B cell (primary cell): Measurements from ENCODE around the gene SFSWAP. TPM values are rescaled to one million over a fixed set of nuclear protein-coding genes. Genes with fewer than 3 reads are reported as not detected.

Experiments
- ATAC-seq: fragments of 200-7000 bp; cut with Tn5 transposase; one replicate; pipeline ENCODE4 v1.10.0; 2021; ENCODE audit warnings: low read depth, mild to moderate bottlenecking, moderate number of reproducible peaks, moderate library complexity
- CTCF ChIA-PET: fragments of 350-600 bp; sonication (Branson Sonifier 250); formaldehyde crosslinking; loops from one replicate; lab custom pipeline; 2021; ENCODE audit warnings: antibody characterized with exemption, inconsistent platforms; lab: Charles Lee
- POLR2A ChIA-PET: fragments of 350-600 bp; sonication (Branson Sonifier 250); formaldehyde crosslinking; loops from one replicate; lab custom pipeline; 2021; ENCODE audit warnings: antibody characterized with exemption; lab: Charles Lee
- DNase-seq: peaks from one replicate; pipeline ENCODE4 v3.0.0; 2013
- H2AFZ ChIP-seq: 2 replicates; pipeline ENCODE4 v1.6.1; 2012; ENCODE audit warnings: mild to moderate bottlenecking, low read depth, low read length; ENCODE audit not compliant: insufficient read depth, poor library complexity, severe bottlenecking
- H3K27ac ChIP-seq, 2 donors: 1 replicate in 1 of 2; 2 replicates in 1 of 2; pipeline ENCODE4 v1.5.1; 2012 to 2013; ENCODE audit warnings: low read length in 2 of 2, mild to moderate bottlenecking in 2 of 2, moderate library complexity in 1 of 2
- H3K27me3 ChIP-seq, 4 experiments: fragments of 200-600 bp in 1 of 4; sonication (generic) in 1 of 4; replicated peaks in 1 of 4; 1 replicate in 2 of 4; 2 replicates in 2 of 4; pipeline versions ENCODE4 v1.6.1 to v1.7.0; 2013 to 2016; ENCODE audit warnings: low read length in 3 of 4, mild to moderate bottlenecking in 2 of 4, mixed read lengths in 1 of 4, moderate library complexity in 1 of 4; ENCODE audit not compliant: insufficient read depth in 4 of 4, control insufficient read depth in 3 of 4; ENCODE audit errors: control extremely low read depth in 1 of 4
- H3K36me3 ChIP-seq, 2 experiments: replicated peaks in 1 of 2; 1 replicate in 1 of 2; 2 replicates in 1 of 2; pipeline versions ENCODE4 v1.6.1 to v1.7.1; 2013; ENCODE audit warnings: low read length in 1 of 2; ENCODE audit not compliant: insufficient read depth in 2 of 2, control insufficient read depth in 1 of 2; ENCODE audit errors: control extremely low read depth in 1 of 2, extremely low read depth in 1 of 2
- H3K4me1 ChIP-seq, 2 donors: fragments of 200-600 bp in 1 of 2; sonication (generic) in 1 of 2; 1 replicate in 1 of 2; 2 replicates in 1 of 2; pipeline versions ENCODE4 v1.5.1 to v1.6.1; 2013 to 2017; ENCODE audit warnings: low read length in 2 of 2; ENCODE audit not compliant: control insufficient read depth in 2 of 2, insufficient read depth in 2 of 2
- H3K4me2 ChIP-seq: replicated peaks from 2 replicates; pipeline ENCODE3; 2012; ENCODE audit warnings: mild to moderate bottlenecking, low read depth, low read length; ENCODE audit not compliant: poor library complexity, severe bottlenecking
- H3K4me3 ChIP-seq, 5 experiments: fragments of 200-600 bp in 1 of 5; sonication (generic) in 1 of 5; 1 replicate in 3 of 5; 2 replicates in 2 of 5; pipeline versions ENCODE4 v1.5.1 to v1.7.0; 2011 to 2016; ENCODE audit warnings: low read length in 4 of 5, mild to moderate bottlenecking in 4 of 5, low read depth in 2 of 5, control low read depth in 1 of 5, moderate library complexity in 1 of 5; ENCODE audit not compliant: insufficient read depth in 1 of 5; ENCODE audit errors: control extremely low read depth in 1 of 5, extremely low read depth in 1 of 5
- H3K79me2 ChIP-seq: fragments of 200-600 bp; sonication (generic); one replicate; pipeline ENCODE4 v1.6.0; 2016; ENCODE audit warnings: low read length; ENCODE audit not compliant: control insufficient read depth, insufficient read depth
- H3K9ac ChIP-seq: fragments of 200-600 bp; sonication (generic); 2 replicates; pipeline ENCODE4 v1.6.1; 2017; ENCODE audit warnings: mild to moderate bottlenecking, low read length, moderate library complexity
- H3K9me3 ChIP-seq, 3 donors: one replicate each; pipeline versions ENCODE4 v1.6.1 to v1.7.1; 2013; ENCODE audit warnings: low read length in 2 of 3; ENCODE audit not compliant: control insufficient read depth in 2 of 3, insufficient read depth in 1 of 3; ENCODE audit errors: control extremely low read depth in 1 of 3
- H4K20me1 ChIP-seq: 2 replicates; pipeline ENCODE4 v1.6.0; 2012; ENCODE audit warnings: mild to moderate bottlenecking, low read length; ENCODE audit not compliant: insufficient read depth, control insufficient read depth, poor library complexity, severe bottlenecking
- H3K27ac Mint-ChIP-seq: one replicate; pipeline ENCODE4 v1.8.0; 2021; ENCODE audit warnings: mixed read lengths
- H3K27me3 Mint-ChIP-seq: one replicate; pipeline ENCODE4 v1.8.0; 2021; ENCODE audit warnings: mixed read lengths
- H3K4me1 Mint-ChIP-seq: one replicate; pipeline ENCODE4 v1.8.0; 2021; ENCODE audit warnings: mixed read lengths
- H3K4me3 Mint-ChIP-seq: one replicate; pipeline ENCODE4 v1.8.0; 2021; ENCODE audit warnings: mixed read lengths
- H3K9me3 Mint-ChIP-seq: one replicate; pipeline ENCODE4 v1.8.0; 2022; ENCODE audit warnings: mixed read lengths; ENCODE audit not compliant: insufficient read depth
- CTCF ChIP-seq: fragments of 200-600 bp; IDR thresholded peaks from one replicate; pipeline ENCODE4 v1.8.0; 2022; ENCODE audit warnings: antibody characterized with exemption, mild to moderate bottlenecking
- EZH2 ChIP-seq: IDR thresholded peaks from 2 replicates; pipeline ENCODE4 v1.6.1; 2012; ENCODE audit warnings: borderline replicate concordance, low read depth, mild to moderate bottlenecking, moderate library complexity, low read length; ENCODE audit not compliant: insufficient read depth, poor library complexity, severe bottlenecking
- WGBS: methylation state at CpG from one replicate; pipeline ENCODE4 v1.1.5; 2013; ENCODE audit warnings: missing lambda C conversion rate; ENCODE audit not compliant: insufficient coverage; 5-methylcytosine and 5-hydroxymethylcytosine counted together
- intact Hi-C: fragments of 100-400 bp; cut with micrococcal nuclease; formaldehyde crosslinking; loops from one replicate; pipeline ENCODE4 v1.10.0; 2022
- polyA plus RNA-seq: library from polyadenylated mRNA; depleted of rRNA; stranded (reverse); fragments of >200 nt; gene quantifications from 2 replicates; pipeline ENCODE4 v1.2.3, GENCODE V29; 2012
- total RNA-seq, 2 donors: library from RNA; stranded (reverse); fragments of 120-200 nt in 1 of 2; gene quantifications; 1 replicate in 1 of 2; 2 replicates in 1 of 2; pipeline versions ENCODE4 v1.2.3 to v1.2.4, GENCODE V29; 2013 to 2022

The SFSWAP gene
- total and polyA plus RNA-seq, 2 donors (not counting 1 experiment from before 2014, with no cell fraction given), result 69.3 to 122 TPM

GRCh38 chr12:131757111-131757510 lies 46.2 kb downstream of the SFSWAP start:
- no peaks in the 10 kb centered on the region for H3K27me3 Mint-ChIP-seq
- no peak for ATAC-seq
- ChIA-PET POLR2A (no interaction called here), CTCF (interaction anchor here (1.2 kb wide), 1 partner anchor 72 kb away, joined by 3 read pairs; the partner anchor contains the start of gene MMP17)
- peaks cover 0 to 69% of the 10 kb centered on the region in 2 experiments for H3K36me3 ChIP-seq
- no peak overlapping the region for H3K4me3 Mint-ChIP-seq
- no peaks in the 10 kb centered on the region for H3K9me3 Mint-ChIP-seq
- no peak overlapping the region for H2AFZ ChIP-seq
- H3K9ac ChIP-seq, result no peak overlapping the region
- no peaks in the 10 kb centered on the region for H3K9me3 ChIP-seq
- H3K4me1 Mint-ChIP-seq, result peaks cover 6% of the 10 kb centered on the region
- intact Hi-C loops, result no loop called here
- H3K4me3 ChIP-seq, result no peak overlapping the region
- H3K27me3 ChIP-seq, result no peaks in the 10 kb centered on the region
- peaks cover 17% of the 10 kb centered on the region for H4K20me1 ChIP-seq
- peaks cover 0 to 5% of the 10 kb centered on the region in 2 donors for H3K4me1 ChIP-seq
- H3K27ac Mint-ChIP-seq, result no peak overlapping the region
- WGBS, result 96% methylated on average over 17 of the region's 17 CpGs
- TF ChIP-seq EZH2 (no peak), CTCF (no peak)
- DNase-seq, result no peak
- H3K79me2 ChIP-seq, result peaks cover 45% of the 10 kb centered on the region
- H3K4me2 ChIP-seq, result no peak overlapping the region
- H3K27ac ChIP-seq, result no peak overlapping the region

- ChIA-PET POLR2A (no interaction called here), CTCF (interaction anchor here (1.2 kb wide), 1 partner anchor 71 kb away, joined by 3 read pairs; the partner anchor contains the start of gene MMP17)
- intact Hi-C loops, result no loop called here
- no peaks in the 10 kb centered on the region for H3K9me3 Mint-ChIP-seq
- peaks cover 6% of the 10 kb centered on the region for H3K4me1 Mint-ChIP-seq
- no peak overlapping the region for H3K27ac Mint-ChIP-seq
- Histone ChIP-seq H3K27ac (no peak overlapping the region), H3K9ac (no peak overlapping the region), H3K79me2 (peaks cover 36% of the 10 kb centered on the region), H2AFZ (no peak overlapping the region), H3K4me1 (peaks cover 0 to 5% of the 10 kb centered on the region in 2 donors), H3K9me3 (no peaks in the 10 kb centered on the region), H4K20me1 (peaks cover 7% of the 10 kb centered on the region), H3K4me3 (no peak overlapping the region), H3K27me3 (no peaks in the 10 kb centered on the region), H3K4me2 (no peak overlapping the region), H3K36me3 (peaks cover 0 to 67% of the 10 kb centered on the region in 2 experiments)
- WGBS, result 100% methylated on average over 6 of the region's 11 CpGs
- TF ChIP-seq CTCF (no peak), EZH2 (no peak)
- DNase-seq, result no peak
- no peak for ATAC-seq
- no peaks in the 10 kb centered on the region for H3K27me3 Mint-ChIP-seq
- no peak overlapping the region for H3K4me3 Mint-ChIP-seq
These were observed 47.3 kb downstream of the SFSWAP start for GRCh38 chr12:131758016-131758739.
